ENCODE measurements around the gene MT1HL1.
"Not testable (repeated sequence)": the region's sequence is repeated elsewhere in the genome, so short reads cannot be mapped to it uniquely, and the experiment has no call there.

Gene MT1HL1

GRCh38 chr1:236975461-236975860, 28.8 kb downstream of the MT1HL1 start:
- ChIA-PET POLR2A (ENCODE audit: low non-redundant PET) (no interaction called here), CTCF (interaction anchor here (0.5 kb wide), 1 partner anchor 18 kb away, joined by 3 read pairs; no protein-coding TSS in a partner anchor)
- H3K27ac ChIP-seq = no peak overlapping the region
- DNase-seq (ENCODE audit: low spot score) = no peak
- no peak for TF ChIP-seq CTCF (conservative IDR thresholded peaks at IDR 0.05; ENCODE audit: low read depth)

- DNase-seq (ENCODE audit: low spot score); H3K27ac ChIP-seq; POLR2A ChIA-PET (ENCODE audit: low non-redundant PET): not testable (repeated sequence)
- CTCF ChIA-PET = interaction anchor here (0.5 kb wide), 1 partner anchor 226 kb away, joined by 9 read pairs; no protein-coding TSS in a partner anchor
Observed at GRCh38 chr1:236974025-236974424, 30.2 kb downstream of the MT1HL1 start.

- no peak for TF ChIP-seq CTCF (conservative IDR thresholded peaks at IDR 0.05; ENCODE audit: low read depth)
- no peak for DNase-seq (ENCODE audit: low spot score)
- H3K27ac ChIP-seq = no peak overlapping the region
- ChIA-PET CTCF (no interaction called here), POLR2A (ENCODE audit: low non-redundant PET) (no interaction called here)
Observed at GRCh38 chr1:236966636-236967035, 37.6 kb downstream of the MT1HL1 start.

- no peak overlapping the region for H3K27ac ChIP-seq
- no peak for TF ChIP-seq CTCF (conservative IDR thresholded peaks at IDR 0.05; ENCODE audit: low read depth)
- ChIA-PET POLR2A (ENCODE audit: low non-redundant PET) (no interaction called here), CTCF (no interaction called here)
- no peak for DNase-seq (ENCODE audit: low spot score)
Observed at GRCh38 chr1:236963920-236964319, 40.3 kb downstream of the MT1HL1 start.

GRCh38 chr1:236959112-236959511, 45.1 kb downstream of the MT1HL1 start:
- CTCF ChIA-PET = no interaction called here
- TF ChIP-seq CTCF (conservative IDR thresholded peaks at IDR 0.05; ENCODE audit: low read depth) = no peak
- POLR2A ChIA-PET (ENCODE audit: low non-redundant PET) = no interaction called here
- no peak overlapping the region for H3K27ac ChIP-seq
- DNase-seq (ENCODE audit: low spot score) = no peak

GRCh38 chr1:236957235-236957634, 47.0 kb downstream of the MT1HL1 start:
- ChIA-PET POLR2A (ENCODE audit: low non-redundant PET) (no interaction called here), CTCF (no interaction called here)
- no peak for TF ChIP-seq CTCF (conservative IDR thresholded peaks at IDR 0.05; ENCODE audit: low read depth)
- DNase-seq (ENCODE audit: low spot score) = no peak
- no peak overlapping the region for H3K27ac ChIP-seq
